ENCODE measurements around the gene ZNF408.
"Not testable (repeated sequence)": the region's sequence is repeated elsewhere in the genome, so short reads cannot be mapped to it uniquely, and the experiment has no call there.

The ZNF408 gene

GRCh38 chr11:46700241-46701077, at the start of gene ZNF408, which contains the start of gene ARHGAP1:
Gene ZNF408, plus strand, starts transcription at chr11:46701031. Its CDS starts 17 bp downstream, at chr11:46701048.
Gene ARHGAP1, minus strand, starts transcription at chr11:46700619. Its CDS starts 4,512 bp downstream, at chr11:46696107.
- peak; percentile 99 for DNase-seq (ENCODE audit: low spot score)

DNA sequence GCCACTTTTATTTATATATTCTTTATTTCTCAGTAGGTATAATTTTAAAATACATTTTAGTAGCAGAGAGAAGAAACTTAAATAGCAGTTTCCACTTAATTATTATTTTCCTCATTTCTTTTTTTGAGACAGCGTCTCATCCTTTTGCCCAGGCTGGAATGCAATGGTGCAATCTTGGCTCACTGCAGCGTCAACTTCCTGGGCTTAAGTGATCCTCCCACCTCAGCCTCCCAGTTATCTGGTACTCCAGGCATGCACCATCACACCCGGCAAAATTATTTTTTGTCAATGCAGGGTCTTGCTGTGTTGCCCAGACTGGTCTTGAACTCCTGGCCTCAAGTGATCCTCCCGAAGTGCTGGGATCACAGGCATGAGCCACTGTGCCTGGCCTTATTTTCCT, 45.2 kb upstream of the ZNF408 start:
- no peak for DNase-seq (ENCODE audit: low spot score)

- DNase-seq (ENCODE audit: low spot score), result no peak
Observed at GRCh38 chr11:46657186-46657585, 43.6 kb upstream of the ZNF408 start.

DNA sequence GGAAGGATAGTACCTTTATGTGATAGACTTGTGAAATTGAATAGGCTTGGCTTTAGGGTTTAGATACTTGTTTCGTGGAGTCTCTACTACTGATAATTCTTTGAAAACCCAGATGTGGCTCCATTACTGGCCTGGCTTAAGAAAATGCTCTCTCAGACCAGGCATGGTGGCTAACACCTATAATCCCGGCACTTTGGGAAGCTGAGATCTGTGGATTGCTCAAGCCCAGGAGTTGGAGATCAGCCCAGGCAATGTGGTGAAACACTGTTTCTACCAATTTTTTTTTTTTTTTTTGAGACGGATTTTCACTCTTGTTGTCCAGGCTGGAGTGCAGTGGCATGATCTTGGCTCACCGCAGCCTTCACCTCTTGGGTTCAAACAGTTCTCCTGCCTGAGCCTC, 42.6 kb upstream of the ZNF408 start:
- DNase-seq (ENCODE audit: low spot score), result no peak

GRCh38 chr11:46659908-46660307, 40.9 kb upstream of the ZNF408 start:
- DNase-seq (ENCODE audit: low spot score), result no peak

GRCh38 chr11:46661836-46662235, 39.0 kb upstream of the ZNF408 start:
- DNase-seq (ENCODE audit: low spot score), result no peak

- no peak for DNase-seq (ENCODE audit: low spot score)
Observed at GRCh38 chr11:46662366-46662765, 38.5 kb upstream of the ZNF408 start.

DNA sequence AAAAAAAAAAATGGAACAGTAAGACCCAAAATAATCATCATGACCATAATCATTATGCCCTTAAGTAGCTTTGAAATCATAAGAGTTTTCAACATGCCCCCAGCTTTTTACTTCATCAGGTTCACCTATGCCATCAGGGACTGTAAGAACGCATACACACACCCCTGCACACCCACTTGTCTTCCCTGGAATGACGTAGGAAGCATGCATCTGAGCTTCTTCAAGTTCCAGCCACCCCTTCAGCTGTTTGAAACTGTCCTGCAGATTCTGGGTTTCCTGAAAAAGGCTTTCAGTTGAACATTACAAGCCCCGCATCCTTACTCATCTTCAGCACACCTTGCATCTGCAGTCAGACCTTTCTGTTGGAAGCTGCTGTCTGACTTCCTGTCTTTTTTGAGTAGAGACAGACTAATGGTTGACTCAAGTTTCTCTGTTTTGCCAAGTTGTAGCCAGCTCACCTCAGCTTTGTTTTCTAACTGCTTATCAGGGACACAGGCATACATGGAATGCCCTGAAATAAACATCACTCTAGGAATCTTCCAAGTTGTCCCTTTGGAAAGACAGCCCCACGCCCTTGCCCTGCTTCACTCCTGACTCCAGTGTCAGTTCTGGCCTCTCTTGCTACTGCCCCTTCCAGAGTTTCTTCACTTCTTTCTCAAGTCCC, 37.4 kb upstream of the ZNF408 start:
- no peak for DNase-seq (ENCODE audit: low spot score)

DNA sequence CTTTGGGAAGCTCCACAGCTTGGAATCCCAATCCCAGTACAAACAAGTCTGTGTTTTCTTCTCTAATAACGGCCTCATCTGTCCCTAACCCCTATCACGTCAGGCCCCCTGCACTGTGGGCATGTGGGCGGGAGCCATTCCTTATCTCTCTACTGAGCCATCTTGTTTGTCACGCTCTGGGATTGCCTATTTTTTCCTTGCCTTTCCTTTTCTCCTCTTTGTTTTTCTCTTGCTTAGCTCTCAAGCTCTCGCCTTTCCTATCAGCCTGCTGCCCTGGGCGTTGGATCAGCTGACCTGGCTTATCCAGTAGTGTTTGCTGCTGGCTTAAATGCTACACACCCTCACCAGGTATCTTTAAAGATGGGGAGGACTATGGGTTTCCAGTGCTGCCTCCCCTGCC, 36.2 kb upstream of the ZNF408 start:
- DNase-seq (ENCODE audit: low spot score), result no peak

GRCh38 chr11:46665356-46665755, 35.5 kb upstream of the ZNF408 start:
- no peak for DNase-seq (ENCODE audit: low spot score)

GRCh38 chr11:46666516-46666915, 34.3 kb upstream of the ZNF408 start:
- DNase-seq (ENCODE audit: low spot score), result no peak

DNA sequence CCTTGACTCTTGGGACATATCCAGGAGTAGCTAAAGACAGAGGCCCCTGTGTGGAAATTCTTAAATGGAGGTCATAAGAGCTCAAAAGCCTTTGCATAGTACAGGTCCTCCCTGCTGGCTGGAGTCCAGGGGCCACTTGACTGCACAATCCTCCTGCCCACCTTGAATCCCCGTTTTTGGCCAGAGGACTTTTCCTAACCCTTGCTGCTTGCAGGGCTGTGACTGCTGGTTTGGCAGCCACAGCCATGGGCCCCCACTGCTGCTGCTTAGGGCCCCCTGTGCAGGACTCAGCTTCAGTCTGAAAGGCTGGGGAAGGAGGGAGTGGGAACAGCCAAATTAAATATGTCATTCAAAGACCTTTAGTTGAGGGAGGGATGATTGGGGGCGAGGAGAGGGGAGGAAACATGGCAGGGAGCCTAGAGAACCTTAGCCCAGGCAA, 33.8 kb upstream of the ZNF408 start:
- DNase-seq (ENCODE audit: low spot score), result no peak

DNA sequence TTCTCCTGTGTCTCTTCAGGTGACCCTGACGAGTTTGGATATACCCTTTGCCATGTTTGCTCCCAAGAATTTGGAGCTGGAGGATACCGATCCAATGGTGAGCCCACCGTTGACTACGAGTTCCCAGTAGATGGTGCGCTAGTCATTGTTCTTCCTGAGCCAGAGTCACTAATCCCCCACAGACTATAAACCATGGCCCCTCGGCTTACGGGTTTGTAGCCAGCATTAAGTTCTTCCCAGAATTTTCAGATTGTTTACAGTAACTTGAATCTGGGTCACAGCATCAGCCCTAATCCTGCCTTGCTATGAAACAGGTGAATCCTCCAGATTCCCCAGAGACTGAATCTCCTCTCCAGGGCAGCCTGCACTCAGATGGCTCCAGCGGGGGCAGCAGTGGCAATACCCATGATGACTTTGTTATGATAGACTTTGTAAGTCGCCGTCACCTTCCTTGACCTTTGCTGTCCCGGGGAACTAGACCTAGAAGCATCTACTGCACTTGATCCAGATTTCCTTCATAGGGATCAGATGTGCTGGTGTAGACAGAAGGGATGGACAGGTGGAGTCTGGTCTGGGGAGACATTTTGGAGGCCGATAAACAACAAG, 32.2 kb upstream of the ZNF408 start:
- no peak for DNase-seq (ENCODE audit: low spot score)

- DNase-seq (ENCODE audit: low spot score), result no peak
Observed at GRCh38 chr11:46669711-46670139, 31.1 kb upstream of the ZNF408 start.

DNA sequence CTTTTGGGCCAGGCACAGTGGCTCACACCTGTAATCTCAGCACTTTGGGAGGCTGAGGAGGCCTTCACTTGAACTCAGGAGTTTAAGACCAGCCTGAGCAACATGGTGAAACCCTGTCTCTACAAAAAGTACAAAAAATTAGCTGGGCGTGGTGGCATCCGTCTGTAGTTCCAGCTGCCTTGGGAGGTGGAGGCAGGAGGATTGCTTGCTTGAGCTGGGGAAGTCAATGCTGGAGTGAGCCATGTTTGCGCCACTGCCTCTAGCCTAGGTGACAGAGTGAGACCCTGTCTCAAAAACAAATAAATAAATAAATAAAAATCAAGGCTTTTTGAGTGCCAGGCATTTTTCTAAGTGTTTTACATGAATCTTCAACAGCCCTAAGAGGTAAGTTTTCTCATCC, 30.3 kb upstream of the ZNF408 start:
- DNase-seq (ENCODE audit: low spot score), result not testable (repeated sequence)

- no peak for DNase-seq (ENCODE audit: low spot score)
Observed at GRCh38 chr11:46671958-46672315, 28.9 kb upstream of the ZNF408 start.

- DNase-seq (ENCODE audit: low spot score), result no peak
Observed at GRCh38 chr11:46672381-46672839, 28.4 kb upstream of the ZNF408 start.

- DNase-seq (ENCODE audit: low spot score), result no peak
Observed at GRCh38 chr11:46673713-46674462, 26.9 kb upstream of the ZNF408 start.

DNA sequence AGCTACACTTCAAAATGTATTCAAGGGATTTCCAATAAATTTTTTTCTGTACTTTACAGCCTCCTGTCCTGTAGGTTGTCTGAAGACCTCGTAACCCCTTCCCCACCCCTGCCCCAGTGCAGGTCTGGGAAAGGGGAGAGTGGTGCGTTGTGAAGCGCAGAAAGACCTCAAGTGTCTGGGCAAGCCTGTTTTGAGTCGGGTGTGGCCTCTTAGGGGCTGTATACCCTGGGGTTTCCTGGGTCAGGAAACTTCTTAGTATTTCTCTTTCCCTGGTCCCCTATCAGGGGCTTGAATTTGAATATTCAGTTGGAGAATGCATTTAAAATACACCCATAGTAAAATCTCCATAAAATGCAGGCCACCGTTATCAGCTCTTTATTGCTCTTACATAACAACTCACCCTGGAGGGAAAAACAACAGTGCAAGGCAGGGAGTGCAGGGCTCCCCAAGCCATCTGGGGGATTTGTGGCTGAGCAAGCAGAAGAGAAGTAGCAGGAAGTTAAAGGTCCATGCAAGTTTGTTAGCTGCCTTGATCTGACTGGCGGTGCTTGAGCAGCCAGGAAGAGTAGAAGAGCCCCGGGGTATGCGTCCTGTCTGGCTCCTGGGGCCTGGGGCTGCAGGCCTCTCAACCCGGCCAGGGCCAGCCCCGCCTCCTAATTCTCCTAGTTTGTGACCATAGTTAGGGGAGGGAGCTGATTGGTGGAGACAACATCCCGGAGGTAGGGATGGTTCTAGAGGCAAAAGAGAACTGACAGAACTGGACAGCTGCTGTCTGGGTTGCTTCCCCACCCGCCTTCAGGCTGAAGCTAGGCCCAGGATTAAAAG, 26.2 kb upstream of the ZNF408 start:
- peak; percentile 75 for DNase-seq (ENCODE audit: low spot score)

GRCh38 chr11:46675288-46675851, 25.5 kb upstream of the ZNF408 start:
- DNase-seq (ENCODE audit: low spot score), result no peak

DNA sequence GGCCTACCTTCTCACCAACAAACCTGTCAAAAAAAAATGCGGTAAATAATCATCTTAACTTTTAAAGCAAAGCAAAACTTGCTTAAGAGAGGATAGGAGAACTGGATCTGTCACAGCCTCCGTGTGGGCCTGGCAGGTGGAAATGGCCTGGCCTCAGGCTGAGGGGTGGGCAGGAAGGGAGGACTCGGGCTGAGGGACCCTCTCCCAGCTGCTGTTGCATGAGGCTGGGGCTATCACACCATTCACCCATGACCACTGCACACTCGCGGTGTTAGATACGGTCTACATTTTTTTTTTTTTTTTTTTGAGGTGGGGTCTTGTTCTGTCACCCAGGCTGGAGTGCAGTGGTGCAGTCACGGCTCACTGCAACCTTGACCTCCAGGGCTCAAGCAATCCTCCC, 24.9 kb upstream of the ZNF408 start:
- DNase-seq (ENCODE audit: low spot score), result no peak

Measured in left forelimb (tissue), 1 donor.